Pancreas (tissue), 10 donors: ENCODE measurements around the gene CDH1. TPM values are rescaled to one million over a fixed set of nuclear protein-coding genes. Genes with fewer than 3 reads are reported as not detected.

ENCODE experiments used
- ATAC-seq, 4 donors: fragments of 200-7000 bp; cut with Tn5 transposase; one replicate each; pipeline versions ENCODE4 v1.8.0 to v1.9.1; 2020; ENCODE audit warnings: mild to moderate bottlenecking in 4 of 4, moderate library complexity in 4 of 4
- DNase-seq, 6 donors: peaks; one replicate each; pipeline ENCODE4 v3.0.0-alpha.2; 2020
- FAIRE-seq: peaks from 2 replicates; lab custom pipeline; 2012; peaks lifted over from hg19 to GRCh38; lab: Jason Lieb, UNC
- H3K27ac ChIP-seq, 4 donors: fragments of 200-600 bp; sonication (generic); 1 replicate in 3 of 4; 2 replicates in 1 of 4; pipeline versions ENCODE4 v1.5.0 to v1.8.0; 2020
- H3K27me3 ChIP-seq, 4 donors: fragments of 200-600 bp; one replicate each; pipeline ENCODE4 v1.8.0; 2021
- H3K36me3 ChIP-seq, 3 donors: fragments of 200-600 bp; sonication (generic) in 1 of 3; one replicate each; pipeline versions ENCODE4 v1.5.0 to v1.8.0; 2020 to 2021
- H3K4me1 ChIP-seq, 3 donors: fragments of 200-600 bp; one replicate each; pipeline ENCODE4 v1.8.0; 2021
- H3K4me3 ChIP-seq, 4 donors: fragments of 200-600 bp; sonication (generic) in 2 of 4; one replicate each; pipeline versions ENCODE4 v1.5.0 to v1.8.0; 2020 to 2021
- H3K9me3 ChIP-seq, 4 donors: fragments of 200-600 bp; one replicate each; pipeline ENCODE4 v1.8.0; 2021
- whole genome bisulfite sequencing, 2 donors: extraction: QIAGEN DNeasy Blood & Tissue Kit; methylation state at CpG; one replicate each; pipeline ENCODE4 v1.1.7; 2013; 5-methylcytosine and 5-hydroxymethylcytosine counted together
- intact Hi-C, 3 donors: fragments of 100-400 bp; cut with DNase I; formaldehyde crosslinking; loops; one replicate each; pipeline versions ENCODE4 v1.11.1 to v1.14.2; 2022
- polyA plus RNA-seq, 2 donors: library from polyadenylated mRNA; stranded (reverse); fragments of 200-250 nt; gene quantifications; one replicate each; pipeline ENCODE4 v1.2.3, GENCODE V29; 2013
- total RNA-seq, 6 donors: library from RNA; stranded (reverse); fragmentation: NEBNext Ultra II Directional in 4 of 6; extraction: Animal tissue kit (Norgen Biotek cat#: 25700) in 4 of 6; gene quantifications; one replicate each; pipeline versions ENCODE4 v1.2.1 to v1.2.4, GENCODE V29; 2021 to 2023
- TF ChIP-seq, protein P1 (sequence below), 4 donors: fragments of 200-600 bp; sonication (generic) in 3 of 4; IDR thresholded peaks; one replicate each; pipeline versions ENCODE4 v1.5.0 to v1.8.0; 2021; ENCODE audit warnings: antibody characterized with exemption in 4 of 4
- donor health status: healthy with polysubstance abuse.
- donor health status: DM: no; HTN: no; CAD: no; lungs with moderate emphysema.
- donor health status: DM: no; HTN: no; CAD: no.
- donor health status: control.
- donor health status: control.
- donor health status: Bipolar disorder and iron deficiency.
- donor health status: DM: yes; HTN: yes; CAD: no.
- donor health status: DM: no; HTN: no; CAD: no.
- donor health status: DM: no; HTN: no; CAD: no.
- donor health status: DM: yes; HTN: yes; CAD: no.

CDH1 gene
- total and polyA plus RNA-seq, 8 donors, result 52.8 to 258 (median 155) TPM

DNA sequence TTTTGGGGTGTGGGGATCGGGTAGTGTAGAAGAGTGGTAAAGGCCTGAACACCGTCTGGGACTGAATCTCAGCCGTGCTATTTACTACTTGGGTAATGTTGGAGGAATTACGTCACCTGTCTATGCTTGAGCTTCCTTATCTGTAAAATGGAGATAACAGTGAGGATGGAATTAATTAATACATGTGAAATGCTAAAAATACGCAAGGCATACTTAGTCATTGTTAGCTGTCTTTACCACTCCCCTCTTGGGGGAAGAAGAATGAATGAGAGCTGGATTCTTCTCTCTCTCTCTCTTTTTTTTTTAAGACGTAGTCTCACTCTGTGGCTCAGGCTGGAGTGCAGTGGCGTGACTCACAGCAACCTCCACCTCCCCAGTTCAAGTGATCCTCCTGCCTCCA lies 65.1 kb downstream of the CDH1 start:
- H3K27ac ChIP-seq, result peak overlapping the region in 1 of 4 donors; percentile 41
- peaks cover 0 to 17% (median 0%) of the 10 kb centered on the region in 3 donors for H3K36me3 ChIP-seq
- intact Hi-C loops, result loop anchor here in 1 of 3 donors (10.0 kb wide), 1 partner anchor 97 kb away; no protein-coding TSS in a partner anchor
- FAIRE-seq (no peak), DNase-seq (no peak), ATAC-seq (peak in 2 of 4 donors; percentile 28 to 29)
- peaks cover 9 to 26% (median 20%) of the 10 kb centered on the region in 3 donors for H3K4me1 ChIP-seq
- no peak overlapping the region for H3K4me3 ChIP-seq
- TF ChIP-seq, protein P1, sequence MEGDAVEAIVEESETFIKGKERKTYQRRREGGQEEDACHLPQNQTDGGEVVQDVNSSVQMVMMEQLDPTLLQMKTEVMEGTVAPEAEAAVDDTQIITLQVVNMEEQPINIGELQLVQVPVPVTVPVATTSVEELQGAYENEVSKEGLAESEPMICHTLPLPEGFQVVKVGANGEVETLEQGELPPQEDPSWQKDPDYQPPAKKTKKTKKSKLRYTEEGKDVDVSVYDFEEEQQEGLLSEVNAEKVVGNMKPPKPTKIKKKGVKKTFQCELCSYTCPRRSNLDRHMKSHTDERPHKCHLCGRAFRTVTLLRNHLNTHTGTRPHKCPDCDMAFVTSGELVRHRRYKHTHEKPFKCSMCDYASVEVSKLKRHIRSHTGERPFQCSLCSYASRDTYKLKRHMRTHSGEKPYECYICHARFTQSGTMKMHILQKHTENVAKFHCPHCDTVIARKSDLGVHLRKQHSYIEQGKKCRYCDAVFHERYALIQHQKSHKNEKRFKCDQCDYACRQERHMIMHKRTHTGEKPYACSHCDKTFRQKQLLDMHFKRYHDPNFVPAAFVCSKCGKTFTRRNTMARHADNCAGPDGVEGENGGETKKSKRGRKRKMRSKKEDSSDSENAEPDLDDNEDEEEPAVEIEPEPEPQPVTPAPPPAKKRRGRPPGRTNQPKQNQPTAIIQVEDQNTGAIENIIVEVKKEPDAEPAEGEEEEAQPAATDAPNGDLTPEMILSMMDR (IDR thresholded peaks at IDR 0.05), result no peak
- no peaks in the 10 kb centered on the region for H3K27me3 ChIP-seq
- 56 to 57% methylated on average over 7 of the region's 7 CpGs for WGBS, 2 donors
- H3K9me3 ChIP-seq, result no peaks in the 10 kb centered on the region

DNA sequence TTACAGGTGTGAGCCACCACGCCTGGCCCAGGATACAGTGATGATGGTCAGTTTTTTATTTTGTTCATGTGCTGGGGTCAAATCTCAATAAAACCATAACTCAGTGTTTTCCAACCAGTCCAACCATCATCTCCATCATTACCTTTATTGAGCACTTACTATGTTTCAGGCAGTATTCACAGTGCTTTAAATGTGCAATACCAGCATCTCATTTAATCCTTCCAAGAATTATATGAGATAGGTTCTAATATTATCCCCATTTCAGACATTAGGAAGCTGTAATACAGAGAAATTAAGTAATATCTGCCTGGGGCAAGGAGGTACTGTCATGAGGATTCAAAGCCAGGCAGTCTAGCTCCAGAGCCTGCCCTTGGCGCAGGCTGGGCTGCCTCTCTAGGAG lies 69.3 kb downstream of the CDH1 start:
- Histone ChIP-seq H3K27me3 (no peaks in the 10 kb centered on the region), H3K4me3 (no peak overlapping the region), H3K4me1 (peaks cover 0 to 4% (median 0%) of the 10 kb centered on the region in 3 donors), H3K36me3 (peaks cover 6 to 48% (median 28%) of the 10 kb centered on the region in 3 donors), H3K27ac (no peak overlapping the region), H3K9me3 (no peaks in the 10 kb centered on the region)
- TF ChIP-seq, protein P1 (IDR thresholded peaks at IDR 0.05), result no peak
- DNase-seq (no peak), FAIRE-seq (no peak), ATAC-seq (no peak)
- 92 to 96% methylated on average over 2 of the region's 2 CpGs for WGBS, 2 donors
- intact Hi-C loops, result loop anchor here in 1 of 3 donors (10.0 kb wide), 1 partner anchor 102 kb away; no protein-coding TSS in a partner anchor

DNA sequence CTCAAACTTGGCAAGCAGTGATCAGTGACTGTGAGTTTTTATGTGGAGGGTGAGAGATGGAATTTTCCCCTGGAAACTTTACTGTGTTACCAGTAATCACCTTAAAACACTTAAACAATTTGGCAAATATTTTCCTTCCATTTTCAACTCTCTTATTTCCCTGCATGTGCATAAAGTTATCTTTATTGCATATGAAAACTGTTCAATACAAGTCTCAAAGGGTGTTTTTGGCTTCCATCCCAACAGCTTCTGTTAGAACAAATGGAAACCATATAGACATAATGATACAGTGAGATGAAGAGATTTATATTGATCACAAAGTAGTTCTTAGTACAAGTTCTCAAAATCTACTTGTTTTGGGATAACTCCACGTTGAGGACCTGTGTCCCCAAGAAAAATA lies 69.9 kb downstream of the CDH1 start:
- Histone ChIP-seq H3K4me3 (no peak overlapping the region), H3K27ac (no peak overlapping the region), H3K4me1 (peaks cover 0 to 1% (median 0%) of the 10 kb centered on the region in 3 donors), H3K36me3 (peaks cover 9 to 48% (median 34%) of the 10 kb centered on the region in 3 donors), H3K9me3 (no peaks in the 10 kb centered on the region), H3K27me3 (no peaks in the 10 kb centered on the region)
- ATAC-seq (no peak), FAIRE-seq (no peak), DNase-seq (no peak)
- intact Hi-C loops, result loop anchor here in 1 of 3 donors (10.0 kb wide), 1 partner anchor 102 kb away; no protein-coding TSS in a partner anchor
- TF ChIP-seq, protein P1 (IDR thresholded peaks at IDR 0.05), result no peak
- 31 to 36% methylated on average over 1 of the region's 1 CpG for WGBS, 2 donors

DNA sequence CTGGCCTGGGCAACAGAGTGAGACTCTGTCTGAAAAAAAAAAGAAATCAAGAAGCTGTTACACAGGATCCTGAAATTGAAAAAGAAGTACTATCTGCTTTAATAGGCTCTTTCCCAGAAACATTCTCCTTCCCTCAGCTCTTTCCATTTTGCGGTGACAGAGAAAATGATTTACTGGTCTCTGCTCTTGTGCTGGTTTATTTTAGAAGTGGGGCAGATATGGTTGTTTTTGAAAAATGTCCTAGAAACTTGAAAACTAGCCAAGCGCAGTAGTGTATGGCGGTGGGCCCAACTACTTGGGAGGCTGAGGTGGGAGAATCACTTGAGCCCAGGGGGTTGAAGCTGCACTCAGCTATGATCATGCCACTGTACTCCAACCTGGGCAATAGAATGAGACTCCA lies 77.4 kb downstream of the CDH1 start:
- ATAC-seq (no peak), FAIRE-seq (no peak)

More for the DNA sequence above, 77.4 kb downstream of the CDH1 start:
- TF ChIP-seq, protein P1 (IDR thresholded peaks at IDR 0.05), result no peak
- H3K27me3 ChIP-seq, result no peaks in the 10 kb centered on the region
- 89 to 99% methylated on average over 3 of the region's 3 CpGs for WGBS, 2 donors
- no peak for DNase-seq
- no peak overlapping the region for H3K27ac ChIP-seq
- H3K4me1 ChIP-seq, result no peaks in the 10 kb centered on the region
- H3K4me3 ChIP-seq, result no peak overlapping the region
- intact Hi-C loops, result no loop called here
- H3K9me3 ChIP-seq, result no peaks in the 10 kb centered on the region
- peaks cover 6 to 82% (median 65%) of the 10 kb centered on the region in 3 donors for H3K36me3 ChIP-seq
